ENCODE measurements around the gene CCNG1. TPM values are rescaled to one million over a fixed set of nuclear protein-coding genes. Genes with fewer than 3 reads are reported as not detected.
A peak's percentile ranks its signal among the peaks of the same experiment; 100 is the strongest.

The CCNG1 gene
- total and polyA plus RNA-seq, 9 of the 15 experiments (the other 6 are each of a cell fraction or from before 2014, with no cell fraction given): 121 to 293 (median 245) TPM

DNA sequence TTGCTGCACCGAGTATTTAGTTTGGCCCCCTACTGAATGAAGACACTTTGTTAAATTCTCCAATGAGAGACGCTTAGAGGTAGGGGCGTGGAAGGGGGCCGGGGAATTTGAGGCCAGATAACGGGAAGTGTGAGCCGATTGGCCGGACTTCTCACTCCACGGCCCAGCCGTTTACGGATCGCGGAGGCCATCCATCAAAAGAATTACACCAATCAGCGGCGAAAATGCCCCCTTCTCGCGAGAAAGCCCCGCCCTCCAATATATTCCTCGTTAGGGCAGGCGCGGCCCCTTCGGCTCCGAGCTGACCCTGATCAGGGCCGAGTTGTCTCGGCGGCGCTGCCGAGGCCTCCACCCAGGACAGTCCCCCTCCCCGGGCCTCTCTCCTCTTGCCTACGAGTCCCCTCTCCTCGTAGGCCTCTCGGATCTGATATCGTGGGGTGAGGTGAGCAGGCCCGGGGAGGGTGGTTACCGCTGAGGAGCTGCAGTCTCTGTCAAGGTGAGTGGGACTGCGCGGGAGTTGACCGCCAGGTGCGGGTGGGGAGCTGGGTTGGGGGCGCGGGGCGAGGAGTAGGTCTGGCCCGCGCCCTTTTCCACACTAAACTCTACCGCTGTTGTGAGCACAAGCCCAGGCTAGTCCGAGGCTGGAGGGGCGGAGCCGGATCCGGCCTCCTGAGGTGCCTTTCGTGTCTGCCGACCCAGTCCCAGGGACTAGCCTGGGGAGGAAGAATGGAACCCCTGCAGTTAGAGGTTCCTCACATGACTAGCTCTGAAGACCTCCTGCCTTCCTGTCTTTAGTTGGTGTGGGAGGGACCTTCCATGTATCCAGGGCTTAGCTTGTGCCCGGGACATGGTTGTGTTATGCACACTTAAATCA, at the start of gene CCNG1 (continued):
- TF ChIP-seq ZBTB9 (CRISPR knock-in tag; IDR thresholded peaks at IDR 0.05) (peak; percentile 40; the same call in 1 of the 2 replicates), CBX1 (IDR thresholded peaks at IDR 0.05; ENCODE audit: low read depth) (0 out of 2 replicates have a peak, but pooled peaks have one; percentile 53), TAF1 (IDR thresholded peaks at IDR 0.05; ENCODE audit: control insufficient read depth, extremely low read depth, insufficient read depth, low read length, severe bottlenecking) (peak; percentile 94), TBP (optimal IDR thresholded peaks at IDR 0.05; ENCODE audit: low read depth, low read length) (peak; percentile 98), ZNF3 (CRISPR knock-in tag; IDR thresholded peaks at IDR 0.05) (no peak), KDM2B (CRISPR knock-in tag; IDR thresholded peaks at IDR 0.05) (no peak), ARID2 (IDR thresholded peaks at IDR 0.05) (0 out of 2 replicates have a peak, but pooled peaks have one; percentile 7), BRCA1 (IDR thresholded peaks at IDR 0.05) (no peak), BRCA1 (CRISPR knock-in tag; IDR thresholded peaks at IDR 0.05) (no peak), RAD51 (IDR thresholded peaks at IDR 0.05; ENCODE audit: borderline replicate concordance, low read depth) (peak; percentile 21; the same call in 1 of the 2 replicates), POLR2A (conservative IDR thresholded peaks at IDR 0.05) (peak; percentile 96), NR2C2 (CRISPR knock-in tag; IDR thresholded peaks at IDR 0.05) (no peak), NR2C2 (tag; IDR thresholded peaks at IDR 0.05) (peak; percentile 66; the same call in 1 of the 2 replicates), ZC3H4 (CRISPR knock-in tag; IDR thresholded peaks at IDR 0.05; ENCODE audit: borderline replicate concordance) (no peak), BRD4 (IDR thresholded peaks at IDR 0.05) (0 out of 2 replicates have a peak, but pooled peaks have one; percentile 53), HNRNPK (IDR thresholded peaks at IDR 0.05; ENCODE audit: low read depth, low read length, poor library complexity, severe bottlenecking) (no peak), ZNF695 (CRISPR knock-in tag; IDR thresholded peaks at IDR 0.05) (no peak)
- TF ChIP-seq, protein P1, sequence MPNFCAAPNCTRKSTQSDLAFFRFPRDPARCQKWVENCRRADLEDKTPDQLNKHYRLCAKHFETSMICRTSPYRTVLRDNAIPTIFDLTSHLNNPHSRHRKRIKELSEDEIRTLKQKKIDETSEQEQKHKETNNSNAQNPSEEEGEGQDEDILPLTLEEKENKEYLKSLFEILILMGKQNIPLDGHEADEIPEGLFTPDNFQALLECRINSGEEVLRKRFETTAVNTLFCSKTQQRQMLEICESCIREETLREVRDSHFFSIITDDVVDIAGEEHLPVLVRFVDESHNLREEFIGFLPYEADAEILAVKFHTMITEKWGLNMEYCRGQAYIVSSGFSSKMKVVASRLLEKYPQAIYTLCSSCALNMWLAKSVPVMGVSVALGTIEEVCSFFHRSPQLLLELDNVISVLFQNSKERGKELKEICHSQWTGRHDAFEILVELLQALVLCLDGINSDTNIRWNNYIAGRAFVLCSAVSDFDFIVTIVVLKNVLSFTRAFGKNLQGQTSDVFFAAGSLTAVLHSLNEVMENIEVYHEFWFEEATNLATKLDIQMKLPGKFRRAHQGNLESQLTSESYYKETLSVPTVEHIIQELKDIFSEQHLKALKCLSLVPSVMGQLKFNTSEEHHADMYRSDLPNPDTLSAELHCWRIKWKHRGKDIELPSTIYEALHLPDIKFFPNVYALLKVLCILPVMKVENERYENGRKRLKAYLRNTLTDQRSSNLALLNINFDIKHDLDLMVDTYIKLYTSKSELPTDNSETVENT (CRISPR knock-in tag; IDR thresholded peaks at IDR 0.05): peak; percentile 26; the same call in 1 of the 2 replicates
- TF ChIP-seq, protein P2, sequence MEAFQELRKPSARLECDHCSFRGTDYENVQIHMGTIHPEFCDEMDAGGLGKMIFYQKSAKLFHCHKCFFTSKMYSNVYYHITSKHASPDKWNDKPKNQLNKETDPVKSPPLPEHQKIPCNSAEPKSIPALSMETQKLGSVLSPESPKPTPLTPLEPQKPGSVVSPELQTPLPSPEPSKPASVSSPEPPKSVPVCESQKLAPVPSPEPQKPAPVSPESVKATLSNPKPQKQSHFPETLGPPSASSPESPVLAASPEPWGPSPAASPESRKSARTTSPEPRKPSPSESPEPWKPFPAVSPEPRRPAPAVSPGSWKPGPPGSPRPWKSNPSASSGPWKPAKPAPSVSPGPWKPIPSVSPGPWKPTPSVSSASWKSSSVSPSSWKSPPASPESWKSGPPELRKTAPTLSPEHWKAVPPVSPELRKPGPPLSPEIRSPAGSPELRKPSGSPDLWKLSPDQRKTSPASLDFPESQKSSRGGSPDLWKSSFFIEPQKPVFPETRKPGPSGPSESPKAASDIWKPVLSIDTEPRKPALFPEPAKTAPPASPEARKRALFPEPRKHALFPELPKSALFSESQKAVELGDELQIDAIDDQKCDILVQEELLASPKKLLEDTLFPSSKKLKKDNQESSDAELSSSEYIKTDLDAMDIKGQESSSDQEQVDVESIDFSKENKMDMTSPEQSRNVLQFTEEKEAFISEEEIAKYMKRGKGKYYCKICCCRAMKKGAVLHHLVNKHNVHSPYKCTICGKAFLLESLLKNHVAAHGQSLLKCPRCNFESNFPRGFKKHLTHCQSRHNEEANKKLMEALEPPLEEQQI (IDR thresholded peaks at IDR 0.05): 0 out of 2 replicates have a peak, but pooled peaks have one; percentile 29
